Cardiac muscle cell (in vitro differentiated cells and primary cell): Measurements from ENCODE around the gene TBC1D19. TPM values are rescaled to one million over a fixed set of nuclear protein-coding genes. Genes with fewer than 3 reads are reported as not detected.
"Not testable (repeated sequence)": the region's sequence is repeated elsewhere in the genome, so short reads cannot be mapped to it uniquely, and the experiment has no call there.

Source experiments
- DNase-seq, 2 donors: peaks; one replicate each; pipeline versions ENCODE4 v3.0.0 to v3.0.0-alpha.2; 2010 to 2017; ENCODE audit warnings: low read depth in 1 of 2, low spot score in 1 of 2
- H3K27ac ChIP-seq: fragments of 200-600 bp; sonication (generic); 2 replicates; pipeline ENCODE4 v1.5.1; 2016
- H3K27me3 ChIP-seq: fragments of 200-600 bp; sonication (generic); 2 replicates; pipeline ENCODE4 v1.6.0; 2016; ENCODE audit warnings: control low read depth
- H3K36me3 ChIP-seq: fragments of 200-600 bp; sonication (generic); 2 replicates; pipeline ENCODE4 v1.5.1; 2016; ENCODE audit warnings: control low read depth
- H3K4me1 ChIP-seq: fragments of 200-600 bp; sonication (generic); 2 replicates; pipeline ENCODE4 v1.8.1; 2017; ENCODE audit warnings: low read depth, mild to moderate bottlenecking, mixed run types
- H3K4me3 ChIP-seq: fragments of 200-600 bp; sonication (generic); 2 replicates; pipeline ENCODE4 v1.5.1; 2016; ENCODE audit warnings: mild to moderate bottlenecking
- H3K9me3 ChIP-seq: fragments of 200-600 bp; sonication (generic); 2 replicates; pipeline ENCODE4 v1.5.1; 2017; ENCODE audit warnings: low read depth, mild to moderate bottlenecking, control low read depth
- CTCF ChIP-seq: IDR thresholded peaks from 2 replicates; pipeline ENCODE4 v1.5.1; 2012; ENCODE audit warnings: low read depth, mild to moderate bottlenecking, low read length
- polyA plus RNA-seq: library from polyadenylated mRNA; unstranded; fragments of >200 nt; fragmentation: Nextera tagmentation; extraction: Ambion mirVana; gene quantifications from 2 replicates; pipeline ENCODE4 v1.2.1, GENCODE V29; 2016
- total RNA-seq: library from RNA; depleted of rRNA; stranded (reverse); fragments of >200 nt; gene quantifications from 2 replicates; pipeline ENCODE4 v1.2.3, GENCODE V29; 2016

The TBC1D19 gene
- total and polyA plus RNA-seq, 2 experiments from 2014 or later: 10.9 to 17.3 TPM

DNA sequence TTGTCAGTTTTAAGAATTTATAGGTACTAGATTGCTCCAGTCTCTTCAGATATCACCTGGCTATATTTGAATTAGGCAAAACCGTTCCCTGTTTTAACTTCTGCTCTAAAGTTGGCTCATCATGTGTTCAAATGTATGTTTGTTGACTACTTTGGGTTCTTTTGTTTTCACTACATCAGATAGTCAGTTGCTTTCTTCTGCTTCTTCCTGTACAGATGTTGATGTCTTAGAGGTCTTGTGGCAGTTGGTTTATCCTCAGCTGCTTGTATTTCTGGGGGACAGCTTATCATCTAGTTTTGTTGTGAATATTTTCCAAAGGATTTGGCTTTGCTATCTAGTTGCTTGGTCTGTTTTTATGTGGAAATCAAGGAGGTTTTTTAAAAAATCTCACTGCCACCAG, 28.0 kb downstream of the TBC1D19 start:
- no peaks in the 10 kb centered on the region for H3K4me1 ChIP-seq
- H3K4me3 ChIP-seq: no peak overlapping the region
- H3K27ac ChIP-seq: no peak overlapping the region
- no peaks in the 10 kb centered on the region for H3K27me3 ChIP-seq
- no peak for DNase-seq
- H3K36me3 ChIP-seq: no peaks in the 10 kb centered on the region
- TF ChIP-seq CTCF: no peak
- no peaks in the 10 kb centered on the region for H3K9me3 ChIP-seq

GRCh38 chr4:26613237-26613636, 29.4 kb downstream of the TBC1D19 start:
- DNase-seq: no peak
- TF ChIP-seq CTCF: no peak
- Histone ChIP-seq H3K9me3 (no peaks in the 10 kb centered on the region), H3K27me3 (no peaks in the 10 kb centered on the region), H3K36me3 (no peaks in the 10 kb centered on the region), H3K4me3 (no peak overlapping the region), H3K4me1 (no peaks in the 10 kb centered on the region), H3K27ac (no peak overlapping the region)

DNA sequence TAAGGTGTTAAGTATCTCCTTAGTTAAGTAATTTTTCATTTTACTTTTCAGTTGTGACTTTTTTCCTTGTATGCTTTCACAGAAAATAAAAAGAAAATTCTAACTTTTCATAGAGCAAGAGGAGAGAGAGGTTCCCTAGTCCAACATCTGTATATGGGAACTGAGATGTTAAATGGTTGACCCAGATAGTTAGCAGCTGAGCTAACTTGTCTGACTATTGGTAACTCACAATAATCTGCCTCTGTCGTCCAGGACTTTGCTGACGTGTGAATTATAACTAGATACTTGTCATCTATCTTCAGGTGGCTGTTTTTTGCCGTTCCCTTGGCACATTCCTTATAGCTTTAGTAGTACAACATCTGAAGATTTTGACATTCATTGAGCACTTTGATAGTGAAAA, 29.9 kb downstream of the TBC1D19 start:
- no peaks in the 10 kb centered on the region for H3K36me3 ChIP-seq
- DNase-seq: no peak
- TF ChIP-seq CTCF: no peak
- H3K9me3 ChIP-seq: no peaks in the 10 kb centered on the region
- no peak overlapping the region for H3K4me3 ChIP-seq
- no peaks in the 10 kb centered on the region for H3K4me1 ChIP-seq
- H3K27ac ChIP-seq: no peak overlapping the region
- H3K27me3 ChIP-seq: no peaks in the 10 kb centered on the region

- no peaks in the 10 kb centered on the region for H3K36me3 ChIP-seq
- no peak overlapping the region for H3K27ac ChIP-seq
- DNase-seq: peak in 1 of 2 donors; percentile 4
- H3K4me1 ChIP-seq: no peaks in the 10 kb centered on the region
- no peaks in the 10 kb centered on the region for H3K9me3 ChIP-seq
- H3K27me3 ChIP-seq: no peaks in the 10 kb centered on the region
- H3K4me3 ChIP-seq: no peak overlapping the region
- TF ChIP-seq CTCF: no peak
Measured at GRCh38 chr4:26619784-26620183, 35.9 kb downstream of the TBC1D19 start.

GRCh38 chr4:26621366-26621765, 37.5 kb downstream of the TBC1D19 start:
- TF ChIP-seq CTCF: no peak
- no peak overlapping the region for H3K27ac ChIP-seq
- H3K4me1 ChIP-seq: no peaks in the 10 kb centered on the region
- H3K4me3 ChIP-seq: no peak overlapping the region
- no peaks in the 10 kb centered on the region for H3K36me3 ChIP-seq
- DNase-seq: no peak
- H3K27me3 ChIP-seq: no peaks in the 10 kb centered on the region
- H3K9me3 ChIP-seq: no peaks in the 10 kb centered on the region

DNA sequence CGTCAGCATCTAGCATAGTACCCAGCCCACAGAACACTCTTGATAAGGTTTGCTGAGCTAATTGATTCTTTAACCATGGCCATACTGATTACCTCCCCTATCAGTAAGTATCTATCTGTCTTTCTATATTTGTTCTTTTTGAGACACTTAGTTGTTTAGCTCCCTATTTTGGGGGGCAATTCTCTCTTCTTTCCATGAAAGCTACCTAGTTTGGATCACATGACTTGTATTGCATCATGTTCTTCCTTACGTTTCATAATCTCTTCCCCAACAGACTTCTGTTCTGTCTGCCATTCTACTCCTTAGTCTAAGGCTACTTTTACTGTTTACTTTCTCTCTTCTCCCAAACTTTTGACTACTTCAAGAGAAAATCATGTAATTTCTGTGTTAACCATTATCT, 39.0 kb downstream of the TBC1D19 start:
- DNase-seq: peak in 1 of 2 donors; percentile 14
- no peak overlapping the region for H3K27ac ChIP-seq
- TF ChIP-seq CTCF: no peak

GRCh38 chr4:26626658-26627057, 42.8 kb downstream of the TBC1D19 start:
- not testable (repeated sequence) for H3K4me1 ChIP-seq

More for the DNA sequence above, 39.0 kb downstream of the TBC1D19 start:
- Histone ChIP-seq H3K36me3 (no peaks in the 10 kb centered on the region), H3K27me3 (no peaks in the 10 kb centered on the region), H3K4me1 (no peaks in the 10 kb centered on the region), H3K4me3 (no peak overlapping the region), H3K9me3 (no peaks in the 10 kb centered on the region)

More at GRCh38 chr4:26626658-26627057, 42.8 kb downstream of the TBC1D19 start:
- H3K27ac ChIP-seq, DNase-seq, H3K9me3 ChIP-seq, H3K36me3 ChIP-seq, H3K4me3 ChIP-seq, H3K27me3 ChIP-seq: not testable (repeated sequence)
